ENCODE data around the gene SLC37A1.
"Not testable (repeated sequence)": the region's sequence is repeated elsewhere in the genome, so short reads cannot be mapped to it uniquely, and the experiment has no call there.

Gene SLC37A1

DNA sequence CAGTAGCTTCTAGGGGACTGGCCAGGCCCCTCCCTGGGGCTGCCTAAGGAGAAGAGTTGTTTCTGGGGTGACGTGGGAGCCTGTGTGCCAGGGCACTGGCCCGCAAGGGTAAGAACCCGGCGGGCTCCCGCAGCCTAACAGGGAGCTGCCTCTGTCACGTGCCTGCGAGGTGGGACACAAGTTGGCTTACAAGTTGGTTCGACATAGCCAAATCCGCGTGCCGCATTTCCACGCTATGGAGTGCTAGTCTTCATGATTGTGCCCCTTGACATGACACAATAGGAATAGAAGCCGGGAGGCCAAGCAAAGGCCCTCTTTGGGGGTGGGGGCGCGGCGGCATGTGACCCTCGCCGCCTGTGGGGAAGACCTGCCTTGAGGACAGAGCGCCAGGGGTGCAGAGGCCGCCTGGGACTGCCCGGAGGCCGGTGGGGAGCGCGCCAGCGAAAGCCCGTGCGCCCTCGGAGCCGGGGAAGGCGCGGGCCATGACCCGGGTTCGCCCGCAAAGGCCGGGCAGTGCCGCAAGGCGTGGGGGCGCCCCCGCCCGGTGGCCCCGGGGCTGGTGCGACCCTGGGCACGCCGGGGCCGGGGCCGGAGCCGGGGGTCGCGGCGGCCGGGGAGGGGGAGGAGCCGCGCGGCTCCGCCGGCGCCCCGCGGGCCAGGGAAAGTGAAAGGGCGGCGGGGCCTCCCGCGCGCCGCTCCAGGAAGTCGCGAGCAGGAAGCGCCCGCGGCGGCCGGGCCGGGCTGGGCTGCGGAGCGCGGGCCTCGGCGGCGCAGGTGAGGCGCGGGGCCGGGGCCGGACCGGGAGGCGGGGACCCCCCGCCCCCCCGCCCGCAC is at the start of gene SLC37A1:
TSS of gene SLC37A1 (plus strand) at position 702 of the 834 bp plus-strand sequence. CDS start 4,603 bp downstream, outside the sequence.
- DNase-seq, result no peak

- DNase-seq, result peak; percentile 51
These were observed 49.7 kb upstream of the SLC37A1 start for GRCh38 chr21:42463861-42464515.

DNA sequence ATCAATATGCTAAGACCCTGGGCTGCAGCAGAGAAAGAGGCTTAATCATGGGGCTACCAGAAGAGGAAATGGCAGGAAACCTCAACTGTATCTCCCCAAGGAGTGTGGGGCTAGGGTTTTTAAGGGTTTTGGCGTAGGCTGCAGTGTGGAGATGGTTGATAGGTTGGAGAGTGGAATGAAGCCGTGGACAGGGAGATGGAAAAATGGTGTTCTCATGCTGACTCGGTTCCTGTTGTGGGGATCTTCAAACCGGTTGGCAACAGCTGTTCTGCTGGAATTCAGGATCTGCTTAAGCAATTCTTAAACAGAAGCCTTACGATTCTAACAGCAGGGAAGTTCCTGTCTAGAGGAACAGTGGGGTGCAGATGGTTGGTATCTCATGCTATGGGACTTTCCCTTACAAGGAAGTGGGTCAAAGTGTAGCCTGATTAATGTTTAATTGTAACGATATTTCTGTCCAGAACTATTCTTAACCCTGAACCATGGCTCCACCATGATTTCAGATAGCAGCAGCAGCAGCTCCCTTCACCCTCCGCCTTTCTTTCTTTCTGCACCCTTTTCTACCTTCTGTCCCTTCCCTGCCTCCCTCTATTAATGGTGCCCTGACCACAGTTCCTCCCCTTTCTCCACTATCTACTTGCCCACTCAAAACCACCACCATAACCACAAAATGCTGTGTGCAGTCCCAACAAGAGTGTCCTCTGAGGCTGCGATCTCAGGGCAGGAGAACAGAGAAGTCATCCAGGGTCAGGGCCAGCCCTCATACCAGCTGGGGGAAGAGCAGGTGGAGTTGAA is 48.4 kb upstream of the SLC37A1 start:
- DNase-seq, result no peak

- no peak for DNase-seq
These were observed 47.9 kb upstream of the SLC37A1 start for GRCh38 chr21:42465803-42466127.

DNA sequence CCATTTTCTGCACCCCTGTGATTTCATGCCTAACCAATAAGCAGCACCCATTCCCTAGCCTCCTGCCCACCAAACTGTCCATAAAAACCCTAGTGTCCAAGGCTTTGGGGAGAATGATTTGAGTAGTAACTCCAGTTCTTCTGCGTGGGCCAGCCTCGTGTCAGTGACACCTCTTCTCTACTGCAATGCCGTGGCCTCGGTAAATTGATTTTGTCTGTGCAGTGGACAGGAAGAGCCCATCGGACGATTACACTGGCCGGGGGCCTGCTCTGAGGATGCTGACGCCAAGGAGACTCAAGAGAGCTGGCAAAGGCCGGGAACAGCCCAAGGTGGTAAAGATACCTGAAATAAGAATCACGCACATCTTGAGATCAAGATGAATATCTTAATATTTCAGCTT is 47.0 kb upstream of the SLC37A1 start:
- no peak for DNase-seq

DNA sequence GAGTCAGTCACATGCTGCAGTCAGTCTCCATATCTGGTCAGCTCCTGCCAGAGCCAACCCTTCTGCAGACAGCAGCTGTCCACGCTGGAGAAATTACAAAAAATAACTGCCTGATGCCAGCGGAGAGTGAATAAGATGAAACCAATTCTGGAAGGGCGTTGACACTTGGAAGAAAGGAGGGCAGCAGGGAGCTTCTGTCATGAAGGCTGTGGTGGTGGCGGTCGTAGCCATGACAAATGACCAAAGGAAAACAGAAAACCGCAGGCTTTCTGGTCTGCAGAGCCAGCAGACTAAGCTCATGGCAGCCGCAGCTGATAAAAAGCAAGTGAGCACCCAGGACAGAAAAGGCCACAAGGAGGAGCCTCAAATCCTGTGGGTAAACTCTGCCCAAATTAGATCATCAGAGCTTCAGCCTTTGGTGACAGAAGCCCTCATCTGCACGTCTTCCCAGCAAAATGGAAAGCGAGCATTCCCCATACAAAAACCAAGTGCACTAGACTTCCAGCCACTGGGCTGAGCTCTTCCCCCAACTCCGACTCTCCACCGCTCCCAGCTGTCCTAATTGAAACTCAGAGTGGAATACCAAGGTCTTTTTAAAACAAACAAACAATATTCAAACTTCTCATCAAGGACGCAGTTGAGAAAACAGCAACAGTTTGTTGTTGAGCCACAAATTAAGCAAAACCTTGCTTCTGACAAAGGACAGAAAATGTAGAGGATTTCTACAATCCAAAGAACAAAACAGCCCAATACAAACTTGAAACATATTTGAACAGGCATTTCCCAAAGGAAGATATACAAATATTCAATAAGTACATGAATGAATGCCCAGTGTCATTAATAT is 46.3 kb upstream of the SLC37A1 start:
- no peak for DNase-seq

GRCh38 chr21:42468491-42469131 is 45.0 kb upstream of the SLC37A1 start:
- no peak for DNase-seq

GRCh38 chr21:42469272-42469671 is 44.4 kb upstream of the SLC37A1 start:
- DNase-seq, result no peak

DNA sequence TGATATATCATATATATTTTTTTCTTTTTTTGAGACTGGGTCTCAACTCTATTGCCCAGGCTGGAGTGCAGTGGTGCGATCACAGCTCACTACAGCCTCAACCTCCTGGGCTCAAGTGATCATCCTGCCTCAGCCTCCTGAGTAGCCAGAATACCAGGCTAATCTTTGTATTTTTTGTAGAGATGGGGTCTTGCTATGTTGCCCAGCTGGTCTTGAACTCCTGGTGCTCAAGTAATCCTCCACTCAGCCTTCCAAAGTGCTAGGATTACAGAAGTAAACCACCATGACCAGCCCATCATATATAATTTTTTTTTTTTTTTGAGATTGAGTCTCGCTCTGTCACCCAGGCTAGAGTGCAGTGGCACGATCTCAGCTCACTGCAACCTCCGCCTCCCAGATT is 43.9 kb upstream of the SLC37A1 start:
- not testable (repeated sequence) for DNase-seq

- DNase-seq, result no peak
These were observed 42.4 kb upstream of the SLC37A1 start for GRCh38 chr21:42471206-42471605.

GRCh38 chr21:42471716-42472330 is 41.8 kb upstream of the SLC37A1 start:
- DNase-seq, result no peak

DNA sequence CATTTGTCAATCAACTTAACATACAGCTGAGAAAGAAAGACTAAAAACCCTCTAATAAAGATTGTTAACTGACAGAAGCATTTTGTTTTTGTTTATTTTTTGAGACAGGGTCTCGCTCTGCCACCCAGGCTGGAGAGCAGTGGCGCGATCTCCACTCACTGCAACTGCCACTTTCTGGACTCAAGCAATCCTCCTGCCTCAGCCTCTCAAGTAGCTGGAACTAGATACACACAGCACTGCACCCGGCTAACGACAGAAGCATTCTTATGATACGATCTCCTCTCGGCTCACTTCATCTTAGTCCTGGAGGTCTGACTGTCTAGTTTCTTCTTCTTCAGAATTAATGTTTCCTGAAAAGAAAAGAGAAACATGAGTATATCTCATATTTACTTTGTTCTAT is 41.1 kb upstream of the SLC37A1 start:
- DNase-seq, result no peak

DNA sequence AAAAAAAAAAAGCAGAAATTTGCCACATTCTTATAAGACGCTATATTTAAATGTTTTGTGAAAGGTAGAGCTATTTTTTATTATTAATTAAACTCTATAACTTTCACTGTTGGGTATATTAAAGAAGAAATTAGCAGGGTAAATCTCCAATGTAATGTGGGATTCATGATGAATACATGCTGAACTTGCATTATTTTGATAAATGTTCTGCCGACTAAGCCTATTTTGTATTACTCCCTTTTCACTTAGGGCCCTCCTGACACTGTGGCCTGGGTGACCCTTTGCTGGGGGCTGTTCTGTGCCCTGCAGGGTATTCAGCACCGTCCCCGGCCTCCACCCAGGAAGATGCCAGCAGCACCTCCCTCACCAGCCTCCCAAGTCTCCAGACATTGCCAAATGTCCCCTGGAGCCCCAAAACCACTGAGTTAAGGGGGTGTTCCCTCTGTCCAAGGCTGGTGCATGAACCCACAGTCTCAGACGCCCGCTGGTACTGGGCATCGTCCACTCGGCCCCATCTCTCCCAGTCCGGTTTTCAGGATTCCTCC is 40.1 kb upstream of the SLC37A1 start:
- no peak for DNase-seq

DNA sequence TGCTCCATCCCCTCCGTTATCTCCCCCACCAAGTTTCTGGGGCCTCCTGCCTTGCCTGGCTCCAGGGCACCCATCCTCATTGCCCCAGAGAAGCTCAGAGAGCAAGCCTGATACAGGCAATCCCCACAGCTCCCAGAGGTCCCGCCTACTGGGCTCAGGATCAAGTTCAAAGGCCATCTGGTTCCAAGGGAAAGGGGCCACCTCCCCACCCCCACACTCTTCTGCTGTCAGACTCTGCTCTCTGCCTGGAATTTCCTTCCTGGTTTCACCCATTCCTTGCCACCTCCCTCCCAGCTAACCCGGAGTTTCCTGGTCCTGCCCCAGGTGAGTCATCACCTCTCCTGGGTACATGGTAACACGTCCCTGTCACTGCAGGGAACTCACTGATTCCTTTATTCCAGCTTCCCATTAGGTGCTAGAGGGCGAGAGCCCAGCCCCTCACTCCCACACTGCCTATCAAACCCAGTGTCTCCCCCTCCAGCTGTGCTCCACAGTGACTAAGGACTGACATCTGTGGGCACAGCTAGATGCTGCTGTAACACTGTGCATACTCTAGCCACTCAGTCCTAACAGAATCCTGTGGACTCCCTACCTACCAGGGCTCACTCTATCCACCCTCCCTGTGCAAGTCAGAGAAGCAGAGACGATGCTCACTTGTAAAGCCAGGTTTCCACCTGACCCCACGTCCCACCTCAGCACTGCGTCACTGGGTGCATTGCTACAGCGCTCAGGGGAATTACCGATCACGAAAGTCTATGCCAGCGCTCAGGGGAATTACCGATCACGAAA is 39.4 kb upstream of the SLC37A1 start:
- no peak for DNase-seq

DNA sequence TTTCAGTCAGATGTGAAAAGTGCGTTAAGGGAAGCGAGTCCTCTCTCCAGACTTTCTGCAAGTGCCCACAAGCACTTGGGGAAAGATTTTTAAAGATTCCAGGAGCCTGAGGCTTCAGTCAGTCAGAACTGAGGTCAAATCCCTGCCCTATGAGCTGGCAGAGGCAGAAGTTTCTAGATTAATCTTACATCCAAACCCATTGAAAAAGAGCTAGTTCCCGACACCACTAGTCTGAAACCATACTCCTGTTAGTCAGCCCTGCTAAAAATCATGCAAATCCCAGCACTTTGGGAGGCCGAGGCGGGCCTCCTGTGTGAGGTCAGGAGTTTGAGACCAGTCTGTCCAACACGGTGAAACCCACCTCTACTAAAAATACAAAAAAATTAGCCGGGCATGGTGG is 38.6 kb upstream of the SLC37A1 start:
- no peak for DNase-seq

DNA sequence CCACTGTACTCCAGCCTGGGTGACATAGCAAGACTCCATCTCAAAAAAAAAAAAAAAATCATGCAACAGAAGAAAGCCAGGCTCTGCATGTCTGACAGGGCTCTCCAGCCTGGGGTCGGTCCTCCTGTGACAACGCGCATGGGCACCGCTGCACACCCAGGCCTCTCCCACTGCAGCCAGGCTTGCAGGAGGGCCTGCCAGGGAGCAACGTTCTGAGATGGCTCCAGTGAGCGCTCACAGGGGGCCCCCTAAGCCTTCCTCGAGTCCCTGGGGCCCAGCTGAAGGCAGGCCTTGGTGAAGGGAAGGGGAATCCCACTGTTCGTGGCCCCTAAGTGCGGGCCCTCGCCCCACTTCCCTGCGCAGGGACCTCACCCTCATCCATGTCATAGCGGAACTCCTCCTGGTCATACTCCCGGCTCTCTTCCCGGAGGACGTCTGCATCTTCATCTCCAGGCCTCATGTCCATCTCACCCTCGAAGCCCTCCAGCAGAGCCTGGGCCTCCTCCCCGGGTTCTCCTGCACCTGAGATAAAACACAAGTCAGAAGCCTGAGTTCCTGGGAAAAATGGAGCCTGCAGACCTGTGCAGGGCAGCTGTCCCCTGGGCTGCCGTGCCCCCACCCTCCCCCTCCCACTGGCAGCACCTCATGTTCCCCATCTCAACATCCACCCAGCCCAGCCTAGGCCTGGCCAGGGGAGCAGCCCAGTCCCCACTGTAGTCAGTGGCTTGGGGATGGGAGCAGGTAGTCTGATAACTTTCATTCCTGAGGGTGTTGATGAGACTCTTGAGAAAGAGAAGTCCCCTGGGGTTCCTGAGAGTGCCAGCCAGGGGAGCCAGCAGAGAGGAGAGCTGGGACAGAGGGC is 37.9 kb upstream of the SLC37A1 start:
- no peak for DNase-seq

GRCh38 chr21:42476388-42477331 is 37.0 kb upstream of the SLC37A1 start:
- DNase-seq, result no peak

- no peak for DNase-seq
These were observed 35.1 kb upstream of the SLC37A1 start for GRCh38 chr21:42478504-42478903.
